HG03045 (cell line): Measurements from ENCODE around the gene PABPN1L.

Experiments used
- ATAC-seq: cut with Tn5 transposase; IDR thresholded peaks from one replicate; pipeline ENCODE4 v1.9.1; 2021; ENCODE audit warnings: mild to moderate bottlenecking, moderate library complexity; ENCODE audit not compliant: unreplicated experiment

Gene PABPN1L

GRCh38 chr16:88814144-88814502, 52.3 kb downstream of the PABPN1L start:
- no peak for ATAC-seq
